Ramos (cell line): ENCODE measurements around the gene YWHAE.
"Not testable (repeated sequence)": the region's sequence is repeated elsewhere in the genome, so short reads cannot be mapped to it uniquely, and the experiment has no call there.

Experiments
- in situ Hi-C: fragments of 300-500 bp; cut with MboI; formaldehyde crosslinking; loops from one replicate; pipeline ENCODE4 v1.14.3; 2022; ENCODE audit warnings: low sequenced_read_pairs; ENCODE audit not compliant: unreplicated experiment

Gene YWHAE

DNA sequence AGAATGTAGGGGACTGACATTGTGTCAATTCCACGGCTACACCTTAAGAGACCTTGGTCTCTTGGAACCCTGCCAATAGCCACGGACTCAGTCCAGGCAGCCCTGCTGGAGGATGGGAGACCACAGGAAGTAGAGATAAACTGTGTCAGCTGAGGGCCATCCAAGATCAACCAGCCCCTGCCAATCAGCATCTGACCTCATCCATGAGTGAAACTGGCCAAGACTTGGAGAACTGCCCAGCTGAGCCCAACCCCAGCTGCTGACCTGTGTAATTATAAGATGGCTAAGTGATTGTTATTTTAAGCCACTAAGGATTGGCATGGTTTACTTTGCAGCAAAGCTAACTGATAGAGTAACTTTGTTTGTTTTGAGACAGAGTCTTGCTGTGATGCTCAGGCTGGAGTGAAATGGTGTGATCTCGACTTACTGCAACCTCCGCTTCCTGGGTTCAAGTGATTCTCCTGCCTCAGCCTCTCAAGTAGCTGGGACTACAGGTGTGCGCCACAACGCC lies 13.3 kb upstream of the YWHAE start:
- in situ Hi-C loops, result no loop called here

GRCh38 chr17:1412185-1413110 lies 12.4 kb upstream of the YWHAE start:
- in situ Hi-C loops, result no loop called here

GRCh38 chr17:1402262-1402586 lies 2.2 kb upstream of the YWHAE start:
- in situ Hi-C loops, result no loop called here

DNA sequence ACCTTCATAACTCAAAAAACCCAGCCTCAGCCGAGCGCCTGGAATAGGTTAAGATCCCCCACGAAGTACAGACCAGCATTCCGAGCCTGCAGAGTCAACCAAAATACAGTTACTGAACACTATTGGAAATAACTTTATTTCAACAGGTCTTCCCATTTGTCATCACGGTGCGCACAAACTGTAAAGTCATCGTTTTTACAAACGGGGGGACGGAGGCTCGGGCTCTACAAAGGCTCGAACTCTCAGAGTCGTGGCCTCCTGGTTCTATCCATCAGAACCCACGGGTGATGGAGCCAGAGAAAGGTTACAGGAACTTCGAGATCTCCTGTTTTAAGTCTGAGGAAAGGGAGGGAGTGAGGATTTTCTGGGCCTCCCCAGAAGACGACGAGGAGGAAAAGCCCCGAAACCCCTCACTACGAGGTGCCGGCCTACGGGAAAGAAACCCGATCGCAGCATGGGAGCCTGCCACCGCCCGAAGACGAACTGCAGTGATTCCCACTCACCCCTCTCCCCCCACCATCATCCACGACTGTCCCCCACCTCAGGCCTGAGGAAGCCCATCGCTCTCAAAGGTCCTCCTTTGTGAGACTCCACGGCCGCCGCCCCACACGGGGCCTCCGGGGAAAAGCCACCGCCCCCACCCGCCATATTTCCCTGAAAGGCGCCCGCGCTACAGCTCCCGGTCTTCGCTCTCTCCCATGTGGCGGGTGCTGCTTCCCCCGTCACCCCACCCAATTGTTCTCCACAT lies 917 bp downstream of the YWHAE start:
- in situ Hi-C loops, result no loop called here

DNA sequence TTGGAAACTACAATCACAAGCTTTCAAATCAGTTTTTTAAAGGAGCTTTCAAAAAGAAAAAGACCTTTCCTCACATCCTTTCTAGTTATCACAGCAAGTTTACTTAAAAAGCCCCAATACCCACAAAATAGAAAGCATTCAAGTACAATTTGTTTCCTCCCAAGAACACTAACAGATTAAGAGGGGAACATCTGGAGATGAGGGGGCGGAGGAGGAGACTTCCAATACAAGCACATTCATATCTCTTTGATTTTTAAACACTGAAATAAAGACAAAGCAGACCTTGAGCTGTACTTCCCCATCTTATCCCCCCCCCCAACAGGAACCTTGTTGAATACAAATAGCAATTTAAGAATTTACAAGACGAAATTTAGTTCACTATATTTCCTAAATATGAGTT lies 2.0 kb downstream of the YWHAE start:
- in situ Hi-C loops, result no loop called here

DNA sequence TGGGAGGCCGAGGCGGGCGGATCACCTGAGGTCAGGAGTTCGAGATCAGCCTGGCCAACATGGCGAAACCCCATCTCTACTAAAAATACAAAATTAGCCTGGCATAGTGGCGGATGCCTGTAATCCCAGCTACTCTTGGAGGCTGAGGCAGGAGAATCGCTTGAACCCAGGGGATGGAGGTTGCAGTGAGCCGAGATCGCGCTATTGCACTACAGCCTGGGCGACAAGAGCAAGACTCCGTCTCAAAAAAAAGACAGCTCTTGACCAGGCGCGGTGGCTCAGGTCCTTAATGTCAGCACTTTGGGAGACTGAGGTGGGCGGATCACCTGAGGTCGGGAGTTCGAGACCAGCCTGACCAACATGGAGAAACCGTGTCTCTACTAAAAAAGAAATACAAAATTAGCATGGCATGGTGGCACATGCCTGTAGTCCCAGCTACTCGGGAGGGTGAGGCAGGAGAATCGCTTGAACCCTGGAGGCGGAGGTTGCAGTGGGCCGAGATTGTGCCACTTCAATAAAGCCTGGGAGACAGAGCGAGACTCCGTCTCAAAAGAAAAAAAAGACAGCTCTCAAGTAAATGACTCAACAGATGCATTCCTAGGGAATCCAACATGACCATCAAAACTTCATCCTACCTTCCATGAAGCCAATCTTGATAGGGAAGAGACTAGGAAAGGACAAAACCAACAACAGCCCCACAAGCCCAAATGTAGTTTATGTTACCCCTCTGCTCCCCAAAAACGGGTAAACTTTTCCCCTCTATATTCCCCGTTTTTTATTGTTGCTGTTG lies 4.0 kb downstream of the YWHAE start:
- in situ Hi-C loops, result not testable (repeated sequence)

DNA sequence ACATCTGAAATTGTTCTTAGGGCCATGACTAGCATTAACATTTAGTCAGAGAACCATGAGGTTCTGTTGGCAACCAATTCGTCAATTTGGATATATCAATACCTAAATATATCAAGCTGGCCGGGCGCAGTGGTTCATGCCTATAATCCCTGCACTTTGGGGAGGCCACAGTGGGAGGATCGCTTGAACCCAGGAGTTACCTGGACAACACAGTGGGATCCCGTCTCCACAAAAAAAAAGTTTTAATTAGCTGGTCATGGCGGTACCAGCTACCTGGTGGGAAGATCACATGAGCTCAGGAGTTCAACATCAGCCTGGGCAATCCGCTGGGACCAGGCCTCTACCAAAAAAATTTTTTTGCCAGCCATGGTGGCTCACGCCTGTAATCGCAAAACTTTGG lies 8.4 kb downstream of the YWHAE start:
- in situ Hi-C loops, result no loop called here

DNA sequence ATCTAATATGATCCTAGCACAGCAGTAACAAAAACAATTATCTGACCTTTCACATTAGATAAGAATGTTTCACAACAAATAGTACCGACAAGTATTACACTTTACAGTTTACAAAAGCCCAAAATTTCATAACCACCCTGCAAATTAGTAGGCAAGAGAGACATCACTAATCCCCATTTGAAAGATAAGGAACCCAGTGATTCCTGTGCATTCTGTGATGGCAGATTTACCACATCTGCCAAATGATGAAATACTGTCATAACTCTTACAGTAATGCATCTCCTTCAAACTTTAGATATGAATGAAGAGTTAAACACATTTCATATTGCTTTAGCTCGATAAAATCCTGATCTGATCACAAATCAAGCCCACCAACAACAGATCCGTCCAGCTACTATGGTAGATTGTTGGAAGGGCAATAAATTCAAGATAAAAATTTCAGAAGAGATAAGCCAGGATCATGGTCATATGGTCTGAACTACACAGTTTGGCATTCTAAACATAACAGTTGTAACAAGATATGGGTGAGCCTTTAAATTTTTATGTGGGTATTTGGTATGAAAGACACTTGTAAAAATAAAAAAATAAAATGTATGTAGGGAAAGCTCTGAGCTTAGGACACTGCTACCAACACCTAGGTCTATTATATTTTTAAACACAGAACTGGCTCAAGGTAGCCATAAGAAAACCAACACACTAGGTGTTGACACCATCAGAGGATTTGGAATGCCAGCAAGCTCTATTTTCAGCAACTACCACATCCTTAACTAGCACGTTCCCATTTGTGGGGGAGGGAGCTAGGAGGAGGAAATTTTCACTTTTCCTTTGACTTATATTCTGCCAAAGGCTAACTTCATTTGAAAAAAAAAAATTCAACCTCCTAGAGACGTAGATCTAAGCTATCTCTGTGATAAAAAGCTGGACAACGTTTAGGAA lies 9.3 kb downstream of the YWHAE start:
- in situ Hi-C loops, result no loop called here

DNA sequence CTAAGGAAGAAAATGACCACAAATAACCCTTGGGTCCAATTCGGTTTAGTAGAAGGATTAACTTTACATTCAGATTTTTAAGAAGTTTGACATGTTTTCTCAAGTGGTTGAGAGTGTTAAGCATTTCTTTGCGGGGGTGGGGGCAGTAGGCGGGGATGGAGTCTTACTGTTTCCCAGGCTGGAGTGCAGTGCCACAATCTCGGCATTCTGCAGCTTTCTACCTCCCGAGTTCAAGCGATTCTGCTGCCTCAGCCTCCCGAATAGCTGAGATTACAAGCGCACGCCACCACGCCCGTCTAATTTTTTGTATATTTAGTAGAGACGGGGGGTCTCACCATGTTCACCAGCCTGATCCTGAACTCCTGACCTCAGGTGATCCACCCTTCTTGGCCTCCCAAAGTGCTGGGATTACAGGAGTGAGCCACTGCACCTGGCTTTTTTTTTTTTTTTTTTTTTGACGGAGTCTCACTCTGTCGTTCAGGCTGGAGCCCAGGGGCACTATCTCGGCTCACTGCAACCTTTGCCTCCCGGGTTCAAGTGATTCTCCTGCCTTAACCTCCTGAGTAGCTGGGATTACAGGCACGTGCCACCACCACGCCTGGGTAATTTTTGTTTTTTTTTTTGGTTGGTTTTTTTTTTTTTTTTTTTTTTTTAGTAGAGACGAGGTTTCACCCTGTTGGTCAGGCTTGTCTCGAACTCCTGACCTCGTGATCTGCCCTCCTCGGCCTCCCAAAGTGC lies 12.4 kb downstream of the YWHAE start:
- in situ Hi-C loops, result not testable (repeated sequence)

DNA sequence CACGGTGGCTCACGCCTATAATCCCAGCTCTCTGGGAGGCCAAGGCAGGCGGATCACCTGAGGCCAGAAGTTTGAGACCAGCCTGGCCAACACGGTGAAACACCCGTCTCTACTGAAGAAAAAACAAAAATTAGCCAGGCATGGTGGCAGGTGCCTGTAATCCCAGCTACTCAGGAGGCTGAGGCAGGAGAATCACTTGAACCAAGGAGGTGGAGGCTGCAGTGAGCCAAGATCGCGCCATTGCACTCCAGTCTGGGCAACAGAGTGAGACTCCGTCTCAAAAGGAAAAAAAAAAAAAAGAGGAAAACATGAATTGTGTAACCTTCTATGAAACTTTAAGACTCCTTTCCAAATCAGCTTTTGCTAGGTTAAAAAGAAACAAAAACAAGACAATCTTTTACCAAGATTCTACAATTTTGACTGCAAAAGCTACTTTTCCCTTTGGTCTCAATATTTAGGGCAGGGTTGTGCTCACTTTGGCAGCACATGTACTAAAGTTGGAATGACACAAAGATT lies 13.3 kb downstream of the YWHAE start:
- in situ Hi-C loops, result not testable (repeated sequence)

GRCh38 chr17:1386265-1386664 lies 13.8 kb downstream of the YWHAE start:
- in situ Hi-C loops, result no loop called here

DNA sequence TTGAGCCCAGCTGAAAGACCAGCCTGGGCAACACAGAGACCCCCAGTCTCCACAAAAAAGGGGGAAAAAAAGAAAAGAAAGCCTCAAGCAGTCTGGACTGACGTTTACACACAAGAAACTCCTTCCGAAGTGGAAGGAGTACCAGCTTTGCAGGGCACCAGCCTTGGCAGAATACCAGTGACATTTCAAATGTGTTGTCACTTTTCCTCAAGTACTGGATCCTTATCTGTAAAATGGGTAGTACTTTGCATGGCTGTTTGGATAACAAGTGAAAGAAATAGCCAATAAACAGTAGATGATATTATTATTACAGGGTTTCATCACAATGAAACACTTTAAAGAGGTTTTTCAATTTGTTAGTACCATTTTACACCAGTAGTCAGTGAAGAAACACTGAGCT lies 14.2 kb downstream of the YWHAE start:
- in situ Hi-C loops, result no loop called here

DNA sequence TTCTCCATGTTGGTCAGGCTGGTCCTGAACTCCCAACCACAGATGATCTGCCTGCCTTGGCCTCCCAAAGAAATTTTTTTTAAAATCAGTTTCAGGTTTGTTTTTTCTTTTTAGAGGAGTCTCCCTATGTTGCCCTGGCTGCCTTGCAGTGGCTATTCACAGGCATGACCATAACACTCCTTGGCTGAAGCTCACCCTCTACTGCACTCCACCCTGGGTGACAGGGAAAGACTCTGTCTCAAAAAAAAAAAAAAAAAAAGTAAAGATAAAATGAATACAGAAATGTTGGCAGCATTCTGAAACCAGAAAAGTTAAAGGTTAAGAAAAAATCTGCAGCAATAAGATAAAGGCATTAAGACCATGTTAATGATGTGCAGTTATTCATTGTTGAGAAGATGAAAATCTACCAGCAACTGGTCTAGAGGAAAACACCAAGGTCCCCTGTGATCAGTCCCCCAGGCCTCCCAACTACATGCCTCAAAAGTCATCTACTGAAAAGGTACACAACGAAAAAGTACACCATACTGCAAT lies 15.1 kb downstream of the YWHAE start:
- in situ Hi-C loops, result no loop called here

GRCh38 chr17:1379930-1380313 lies 20.1 kb downstream of the YWHAE start:
- in situ Hi-C loops, result no loop called here

GRCh38 chr17:1379208-1379929 lies 20.7 kb downstream of the YWHAE start:
- in situ Hi-C loops, result no loop called here

DNA sequence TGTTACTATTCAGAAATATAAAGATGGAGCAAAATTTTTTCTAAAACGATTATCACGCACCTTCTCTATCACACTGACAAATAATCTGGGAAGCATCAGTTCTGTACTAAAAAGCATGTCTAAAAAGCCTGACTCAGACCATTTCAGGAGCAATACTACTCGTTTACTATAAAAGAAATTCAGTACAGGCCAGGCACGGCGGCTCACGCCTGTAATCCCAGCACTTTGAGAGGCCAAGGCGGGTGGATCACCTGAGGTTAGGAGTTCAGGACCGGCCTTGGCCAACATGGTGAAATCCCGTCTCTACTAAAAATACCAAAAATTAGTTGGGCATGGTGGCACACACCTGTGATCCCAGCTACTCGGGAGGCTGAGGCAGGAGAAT lies 21.6 kb downstream of the YWHAE start:
- in situ Hi-C loops, result not testable (repeated sequence)

GRCh38 chr17:1377334-1377733 lies 22.7 kb downstream of the YWHAE start:
- in situ Hi-C loops, result no loop called here

GRCh38 chr17:1376061-1376460 lies 24.0 kb downstream of the YWHAE start:
- in situ Hi-C loops, result no loop called here
